Measurements from ENCODE around the gene ARID1B. TPM values are rescaled to one million over a fixed set of nuclear protein-coding genes. Genes with fewer than 3 reads are reported as not detected.

The ARID1B gene
- total and polyA plus RNA-seq, 2 experiments from 2014 or later = 32.9 to 67.0 TPM

- H3K9me3 ChIP-seq (ENCODE audit: low read depth) = no peaks in the 10 kb centered on the region
- WGBS (ENCODE audit: low lambda C conversion rate, missing lambda C conversion rate) = 92% methylated on average over 6 of the region's 6 CpGs
- no peaks in the 10 kb centered on the region for H3K9me2 ChIP-seq (replicated peaks; ENCODE audit: insufficient read depth)
- no peaks in the 10 kb centered on the region for H3K27me3 ChIP-seq
- no peak for TF ChIP-seq CTCF (IDR thresholded peaks at IDR 0.05; ENCODE audit: poor library complexity)
- TF ChIP-seq EZH2 (IDR thresholded peaks at IDR 0.05; ENCODE audit: borderline replicate concordance) = no peak
- no peak for TF ChIP-seq EZH2phosphoT487 (IDR thresholded peaks at IDR 0.05; ENCODE audit: low read depth, severe bottlenecking, unreplicated experiment)
- peaks cover 10% of the 10 kb centered on the region for H3K4me1 ChIP-seq (ENCODE audit: insufficient read depth)
- H3K79me2 ChIP-seq = peaks cover 32% of the 10 kb centered on the region
- H2AFZ ChIP-seq = no peak overlapping the region
- H3K4me3 ChIP-seq = no peak overlapping the region
- H3K36me3 ChIP-seq (replicated peaks; ENCODE audit: insufficient read depth, low read depth) = no peaks in the 10 kb centered on the region
- H3K27ac ChIP-seq = no peak overlapping the region
- H3K4me2 ChIP-seq = no peak overlapping the region
- H4K20me1 ChIP-seq (ENCODE audit: insufficient read depth, poor library complexity, severe bottlenecking) = no peaks in the 10 kb centered on the region
- DNase-seq (ENCODE audit: low spot score) = no peak
Measured at GRCh38 chr6:157096105-157096504, 318.9 kb downstream of the ARID1B start.

DNA sequence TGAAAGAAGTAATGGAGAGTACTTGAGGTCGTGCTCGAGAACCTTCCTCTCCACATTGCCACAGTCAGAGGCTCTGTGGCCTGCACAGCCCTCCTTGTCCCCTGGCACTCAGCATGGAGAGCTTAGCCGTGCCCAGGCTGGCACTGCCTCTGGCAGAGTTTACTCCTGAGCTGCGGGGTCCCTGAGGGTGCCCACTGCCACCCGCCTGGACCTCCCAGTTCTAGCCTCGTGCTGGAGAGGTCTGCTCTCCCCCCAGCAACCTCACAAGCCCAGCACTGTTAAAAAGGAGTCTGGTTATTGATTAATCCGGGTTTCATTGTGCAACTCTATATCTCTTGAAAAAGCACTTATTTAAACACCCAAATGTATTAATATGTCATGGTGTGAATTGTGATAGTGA lies 319.3 kb downstream of the ARID1B start:
- peaks cover 10% of the 10 kb centered on the region for H3K4me1 ChIP-seq (ENCODE audit: insufficient read depth)
- no peak overlapping the region for H3K4me3 ChIP-seq
- peaks cover 32% of the 10 kb centered on the region for H3K79me2 ChIP-seq
- H3K27ac ChIP-seq = no peak overlapping the region
- no peak for DNase-seq (ENCODE audit: low spot score)
- WGBS (ENCODE audit: low lambda C conversion rate, missing lambda C conversion rate) = 79% methylated on average over 7 of the region's 7 CpGs
- no peaks in the 10 kb centered on the region for H3K9me2 ChIP-seq (replicated peaks; ENCODE audit: insufficient read depth)
- H4K20me1 ChIP-seq (ENCODE audit: insufficient read depth, poor library complexity, severe bottlenecking) = no peaks in the 10 kb centered on the region
- H3K36me3 ChIP-seq (replicated peaks; ENCODE audit: insufficient read depth, low read depth) = no peaks in the 10 kb centered on the region
- H3K4me2 ChIP-seq = peak overlapping the region; percentile 8
- no peaks in the 10 kb centered on the region for H3K27me3 ChIP-seq
- no peaks in the 10 kb centered on the region for H3K9me3 ChIP-seq (ENCODE audit: low read depth)
- TF ChIP-seq EZH2 (IDR thresholded peaks at IDR 0.05; ENCODE audit: borderline replicate concordance) = no peak
- no peak for TF ChIP-seq CTCF (IDR thresholded peaks at IDR 0.05; ENCODE audit: poor library complexity)
- no peak for TF ChIP-seq EZH2phosphoT487 (IDR thresholded peaks at IDR 0.05; ENCODE audit: low read depth, severe bottlenecking, unreplicated experiment)
- H2AFZ ChIP-seq = no peak overlapping the region

DNA sequence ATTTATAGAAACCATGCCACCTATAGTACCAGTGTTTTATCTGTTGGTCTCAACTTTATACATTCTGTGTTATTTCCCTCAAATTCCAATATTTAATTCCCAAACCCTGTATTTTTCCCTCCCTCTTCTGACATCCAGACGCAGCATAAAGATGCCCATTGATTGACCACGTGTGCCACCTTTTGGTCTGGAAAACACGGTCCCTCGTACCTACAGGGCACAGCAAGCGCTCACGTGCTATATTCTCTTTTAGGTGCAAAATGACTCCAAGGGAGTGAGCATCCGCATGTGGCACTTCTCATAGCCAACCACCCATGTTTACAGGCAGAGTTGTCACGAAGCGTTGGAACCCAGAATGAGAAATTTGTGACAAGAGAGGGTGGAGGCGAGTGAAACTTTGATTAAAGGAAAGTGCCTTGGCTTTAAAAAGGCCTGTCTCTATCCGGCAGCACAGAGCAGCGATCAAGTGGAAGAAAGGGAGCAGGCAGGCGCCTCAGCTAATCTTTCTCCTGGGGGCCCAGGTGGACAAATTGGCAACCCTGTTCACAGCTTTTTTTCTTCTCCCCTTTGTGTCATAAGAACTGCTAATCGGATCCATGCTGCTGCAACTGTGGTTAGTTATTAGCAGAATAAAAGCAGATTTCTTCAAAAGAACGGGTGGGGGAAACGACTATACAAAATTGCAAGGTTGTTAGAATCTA lies 320.2 kb downstream of the ARID1B start:
- H2AFZ ChIP-seq = no peak overlapping the region
- no peak overlapping the region for H3K4me3 ChIP-seq
- no peak for DNase-seq (ENCODE audit: low spot score)
- WGBS (ENCODE audit: low lambda C conversion rate, missing lambda C conversion rate) = 89% methylated on average over 16 of the region's 16 CpGs
- no peaks in the 10 kb centered on the region for H3K9me2 ChIP-seq (replicated peaks; ENCODE audit: insufficient read depth)
- no peaks in the 10 kb centered on the region for H3K27me3 ChIP-seq
- TF ChIP-seq CTCF (IDR thresholded peaks at IDR 0.05; ENCODE audit: poor library complexity) (no peak), EZH2 (IDR thresholded peaks at IDR 0.05; ENCODE audit: borderline replicate concordance) (no peak), EZH2phosphoT487 (IDR thresholded peaks at IDR 0.05; ENCODE audit: low read depth, severe bottlenecking, unreplicated experiment) (no peak)
- H3K27ac ChIP-seq = no peak overlapping the region
- H4K20me1 ChIP-seq (ENCODE audit: insufficient read depth, poor library complexity, severe bottlenecking) = no peaks in the 10 kb centered on the region
- peaks cover 26% of the 10 kb centered on the region for H3K79me2 ChIP-seq
- H3K9me3 ChIP-seq (ENCODE audit: low read depth) = no peaks in the 10 kb centered on the region
- H3K4me1 ChIP-seq (ENCODE audit: insufficient read depth) = peaks cover 10% of the 10 kb centered on the region
- H3K4me2 ChIP-seq = no peak overlapping the region
- no peaks in the 10 kb centered on the region for H3K36me3 ChIP-seq (replicated peaks; ENCODE audit: insufficient read depth, low read depth)
